ENCODE measurements around the gene PRG3.

The PRG3 gene

DNA sequence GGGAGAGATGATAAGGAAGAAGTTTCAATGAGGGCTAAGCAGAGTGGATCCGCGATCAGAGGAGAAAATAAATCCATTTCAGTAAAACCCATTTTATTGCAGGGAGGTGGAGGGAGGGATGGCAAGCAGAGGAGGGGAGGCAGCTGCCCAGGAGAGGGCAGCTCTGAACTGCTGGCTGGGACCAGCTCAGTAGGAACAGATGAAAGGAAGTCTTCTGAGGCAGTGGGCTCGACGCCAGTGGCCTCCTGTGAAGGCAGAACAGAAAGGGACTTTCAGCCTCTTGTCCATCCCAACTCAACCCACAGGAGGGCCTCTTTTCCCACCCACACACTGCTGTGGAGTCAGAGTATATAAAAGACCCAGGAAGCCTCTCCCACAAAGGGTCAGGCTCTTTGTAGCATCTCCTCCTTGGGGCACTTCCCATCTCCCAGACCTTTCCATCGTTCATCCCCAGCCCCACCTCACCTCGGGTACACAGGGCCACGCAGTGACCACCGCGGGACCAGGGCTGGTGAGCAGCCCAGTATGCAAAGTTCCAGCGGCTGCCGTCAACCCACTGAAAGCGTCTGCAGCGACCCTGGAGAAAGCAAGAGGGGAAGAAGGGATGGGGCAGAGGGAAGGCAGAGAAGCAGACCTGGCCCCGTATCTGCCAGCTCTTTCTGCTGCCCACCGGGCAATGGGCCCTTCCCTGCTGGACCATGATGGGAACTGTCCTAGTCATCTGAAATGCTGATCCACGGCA is 6.5 kb upstream of the PRG3 start (continued):
- no peak for TF ChIP-seq TCF4 (CRISPR knock-in tag; IDR thresholded peaks at IDR 0.05; ENCODE audit: borderline replicate concordance)
- TF ChIP-seq OSR1 (CRISPR knock-in tag; IDR thresholded peaks at IDR 0.05), result no peak
- TF ChIP-seq TOX (CRISPR knock-in tag; IDR thresholded peaks at IDR 0.05; ENCODE audit: borderline replicate concordance), result no peak
- TF ChIP-seq ISL1 (CRISPR knock-in tag; IDR thresholded peaks at IDR 0.05), result no peak
- TF ChIP-seq ARNTL (CRISPR knock-in tag; IDR thresholded peaks at IDR 0.05; ENCODE audit: borderline replicate concordance, low read depth), result no peak
- no peak for TF ChIP-seq ZFP3 (CRISPR knock-in tag; IDR thresholded peaks at IDR 0.05)

DNA sequence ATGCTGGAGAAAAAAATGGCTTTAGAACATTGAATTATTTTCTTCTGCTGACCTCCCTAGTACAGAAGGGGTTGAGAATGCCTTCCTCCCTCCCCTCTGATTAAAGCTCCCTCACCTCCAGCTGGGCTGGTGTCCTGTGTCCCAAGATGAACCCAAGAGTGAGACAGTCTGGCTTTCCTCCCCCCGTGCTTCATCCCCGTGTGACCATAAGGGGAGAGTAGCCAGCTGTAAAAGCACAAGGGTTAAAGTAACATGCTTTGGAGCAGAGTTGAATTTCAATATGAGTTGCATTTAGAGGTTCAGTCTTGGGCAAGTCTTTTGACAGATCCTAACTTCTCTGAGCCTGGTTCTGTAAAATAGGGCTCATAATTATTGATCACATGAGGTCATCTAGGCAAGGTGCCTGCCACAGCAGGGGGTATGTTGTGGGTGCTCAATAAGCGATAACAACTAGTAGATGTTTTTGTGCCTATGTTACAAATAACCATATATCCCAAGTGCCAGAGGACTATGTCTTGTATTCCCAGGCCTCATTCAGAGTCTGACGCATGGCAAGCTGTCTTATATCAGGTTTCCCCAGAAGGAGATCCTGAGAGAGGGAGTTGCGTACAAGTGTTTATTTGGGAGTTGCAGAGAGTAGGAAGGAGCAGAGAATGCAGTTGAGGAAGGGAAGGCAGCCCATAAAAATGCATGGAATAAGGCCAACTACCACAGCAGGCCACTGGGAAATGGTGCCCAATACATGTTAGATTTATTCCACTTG is 5.4 kb upstream of the PRG3 start:
- no peak for TF ChIP-seq PATZ1 (CRISPR knock-in tag; IDR thresholded peaks at IDR 0.05; ENCODE audit: borderline replicate concordance)
- no peak for TF ChIP-seq PPARA (CRISPR knock-in tag; IDR thresholded peaks at IDR 0.05; ENCODE audit: borderline replicate concordance)
- TF ChIP-seq RARB (CRISPR knock-in tag; IDR thresholded peaks at IDR 0.05), result no peak
- no peak for TF ChIP-seq GLIS3 (CRISPR knock-in tag; IDR thresholded peaks at IDR 0.05)
- TF ChIP-seq ISL1 (CRISPR knock-in tag; IDR thresholded peaks at IDR 0.05), result no peak
- no peak for TF ChIP-seq TOX (CRISPR knock-in tag; IDR thresholded peaks at IDR 0.05; ENCODE audit: borderline replicate concordance)
- no peak for TF ChIP-seq ZC3H10 (CRISPR knock-in tag; IDR thresholded peaks at IDR 0.05)
- TF ChIP-seq, protein P1, sequence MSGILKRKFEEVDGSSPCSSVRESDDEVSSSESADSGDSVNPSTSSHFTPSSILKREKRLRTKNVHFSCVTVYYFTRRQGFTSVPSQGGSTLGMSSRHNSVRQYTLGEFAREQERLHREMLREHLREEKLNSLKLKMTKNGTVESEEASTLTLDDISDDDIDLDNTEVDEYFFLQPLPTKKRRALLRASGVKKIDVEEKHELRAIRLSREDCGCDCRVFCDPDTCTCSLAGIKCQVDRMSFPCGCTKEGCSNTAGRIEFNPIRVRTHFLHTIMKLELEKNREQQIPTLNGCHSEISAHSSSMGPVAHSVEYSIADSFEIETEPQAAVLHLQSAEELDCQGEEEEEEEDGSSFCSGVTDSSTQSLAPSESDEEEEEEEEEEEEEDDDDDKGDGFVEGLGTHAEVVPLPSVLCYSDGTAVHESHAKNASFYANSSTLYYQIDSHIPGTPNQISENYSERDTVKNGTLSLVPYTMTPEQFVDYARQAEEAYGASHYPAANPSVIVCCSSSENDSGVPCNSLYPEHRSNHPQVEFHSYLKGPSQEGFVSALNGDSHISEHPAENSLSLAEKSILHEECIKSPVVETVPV (CRISPR knock-in tag; IDR thresholded peaks at IDR 0.05), result no peak
- TF ChIP-seq CSDC2 (CRISPR knock-in tag; IDR thresholded peaks at IDR 0.05), result no peak
- no peak for ATAC-seq

- TF ChIP-seq TOX (CRISPR knock-in tag; IDR thresholded peaks at IDR 0.05; ENCODE audit: borderline replicate concordance) (no peak), OSR1 (CRISPR knock-in tag; IDR thresholded peaks at IDR 0.05) (no peak), PATZ1 (CRISPR knock-in tag; IDR thresholded peaks at IDR 0.05; ENCODE audit: borderline replicate concordance) (no peak), RARB (CRISPR knock-in tag; IDR thresholded peaks at IDR 0.05) (no peak), POU6F1 (CRISPR knock-in tag; IDR thresholded peaks at IDR 0.05; ENCODE audit: borderline replicate concordance, low read depth) (no peak), ZC3H10 (CRISPR knock-in tag; IDR thresholded peaks at IDR 0.05) (no peak), ISL1 (CRISPR knock-in tag; IDR thresholded peaks at IDR 0.05) (no peak), SNAI2 (CRISPR knock-in tag; IDR thresholded peaks at IDR 0.05) (no peak), BACH2 (CRISPR knock-in tag; IDR thresholded peaks at IDR 0.05; ENCODE audit: borderline replicate concordance) (no peak), ZNF70 (CRISPR knock-in tag; IDR thresholded peaks at IDR 0.05) (no peak), CSDC2 (CRISPR knock-in tag; IDR thresholded peaks at IDR 0.05) (no peak), ZNF8 (CRISPR knock-in tag; IDR thresholded peaks at IDR 0.05) (no peak), ZFP3 (CRISPR knock-in tag; IDR thresholded peaks at IDR 0.05) (no peak), ARNTL (CRISPR knock-in tag; IDR thresholded peaks at IDR 0.05; ENCODE audit: borderline replicate concordance, low read depth) (no peak), ZNF565 (CRISPR knock-in tag; conservative IDR thresholded peaks at IDR 0.05; ENCODE audit: low read depth) (no peak)
- TF ChIP-seq, protein P2, sequence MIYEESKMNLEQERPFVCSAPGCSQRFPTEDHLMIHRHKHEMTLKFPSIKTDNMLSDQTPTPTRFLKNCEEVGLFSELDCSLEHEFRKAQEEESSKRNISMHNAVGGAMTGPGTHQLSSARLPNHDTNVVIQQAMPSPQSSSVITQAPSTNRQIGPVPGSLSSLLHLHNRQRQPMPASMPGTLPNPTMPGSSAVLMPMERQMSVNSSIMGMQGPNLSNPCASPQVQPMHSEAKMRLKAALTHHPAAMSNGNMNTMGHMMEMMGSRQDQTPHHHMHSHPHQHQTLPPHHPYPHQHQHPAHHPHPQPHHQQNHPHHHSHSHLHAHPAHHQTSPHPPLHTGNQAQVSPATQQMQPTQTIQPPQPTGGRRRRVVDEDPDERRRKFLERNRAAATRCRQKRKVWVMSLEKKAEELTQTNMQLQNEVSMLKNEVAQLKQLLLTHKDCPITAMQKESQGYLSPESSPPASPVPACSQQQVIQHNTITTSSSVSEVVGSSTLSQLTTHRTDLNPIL (CRISPR knock-in tag; IDR thresholded peaks at IDR 0.05; ENCODE audit: low read depth), result no peak
- TF ChIP-seq, protein P3, sequence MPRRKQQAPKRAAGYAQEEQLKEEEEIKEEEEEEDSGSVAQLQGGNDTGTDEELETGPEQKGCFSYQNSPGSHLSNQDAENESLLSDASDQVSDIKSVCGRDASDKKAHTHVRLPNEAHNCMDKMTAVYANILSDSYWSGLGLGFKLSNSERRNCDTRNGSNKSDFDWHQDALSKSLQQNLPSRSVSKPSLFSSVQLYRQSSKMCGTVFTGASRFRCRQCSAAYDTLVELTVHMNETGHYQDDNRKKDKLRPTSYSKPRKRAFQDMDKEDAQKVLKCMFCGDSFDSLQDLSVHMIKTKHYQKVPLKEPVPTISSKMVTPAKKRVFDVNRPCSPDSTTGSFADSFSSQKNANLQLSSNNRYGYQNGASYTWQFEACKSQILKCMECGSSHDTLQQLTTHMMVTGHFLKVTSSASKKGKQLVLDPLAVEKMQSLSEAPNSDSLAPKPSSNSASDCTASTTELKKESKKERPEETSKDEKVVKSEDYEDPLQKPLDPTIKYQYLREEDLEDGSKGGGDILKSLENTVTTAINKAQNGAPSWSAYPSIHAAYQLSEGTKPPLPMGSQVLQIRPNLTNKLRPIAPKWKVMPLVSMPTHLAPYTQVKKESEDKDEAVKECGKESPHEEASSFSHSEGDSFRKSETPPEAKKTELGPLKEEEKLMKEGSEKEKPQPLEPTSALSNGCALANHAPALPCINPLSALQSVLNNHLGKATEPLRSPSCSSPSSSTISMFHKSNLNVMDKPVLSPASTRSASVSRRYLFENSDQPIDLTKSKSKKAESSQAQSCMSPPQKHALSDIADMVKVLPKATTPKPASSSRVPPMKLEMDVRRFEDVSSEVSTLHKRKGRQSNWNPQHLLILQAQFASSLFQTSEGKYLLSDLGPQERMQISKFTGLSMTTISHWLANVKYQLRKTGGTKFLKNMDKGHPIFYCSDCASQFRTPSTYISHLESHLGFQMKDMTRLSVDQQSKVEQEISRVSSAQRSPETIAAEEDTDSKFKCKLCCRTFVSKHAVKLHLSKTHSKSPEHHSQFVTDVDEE (CRISPR knock-in tag; IDR thresholded peaks at IDR 0.05), result no peak
- ATAC-seq, result no peak
Observed at GRCh38 chr11:57379732-57380131, 1.2 kb downstream of the PRG3 start.

Measured in SK-N-SH treated with all-trans-retinoic acid at 6 μM for 48 hours (cell line).